ENCODE measurements around the gene ALPP.

ALPP gene

DNA sequence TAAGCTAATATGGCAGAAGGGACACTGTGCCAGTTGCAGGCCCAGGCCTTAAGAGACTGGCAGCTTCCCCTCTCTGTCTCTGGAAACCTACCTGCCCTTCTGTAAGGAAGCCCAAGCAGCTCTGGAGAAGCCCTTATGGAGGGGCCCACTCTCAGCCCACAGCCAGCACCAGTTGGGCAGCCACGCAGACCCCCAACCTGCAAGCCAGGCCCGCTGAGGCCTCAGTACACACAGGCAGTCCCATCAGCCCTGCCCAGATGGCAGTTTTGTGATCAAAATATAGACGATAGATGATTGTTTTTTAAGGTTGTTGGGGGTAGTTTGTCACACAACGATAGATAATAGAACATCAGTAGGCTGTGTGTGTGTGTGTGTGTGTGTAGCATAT, 36.8 kb upstream of the ALPP start:
- no peak overlapping the region for H3K9ac ChIP-seq (ENCODE audit: low read depth in 1 of 2, low read length in 2 of 2)
- no peaks in the 10 kb centered on the region for H3K27me3 ChIP-seq (ENCODE audit: control insufficient read depth in 2 of 2, insufficient read depth in 2 of 2, low read length in 2 of 2)
- H3K4me1 ChIP-seq (ENCODE audit: control insufficient read depth in 2 of 2, insufficient read depth in 2 of 2, low read length in 2 of 2): no peaks in the 10 kb centered on the region
- no peak overlapping the region for H3K4me3 ChIP-seq (ENCODE audit: low read length in 2 of 2)
- H3K27ac ChIP-seq (ENCODE audit: low read depth in 2 of 2, low read length in 2 of 2): no peak overlapping the region
- H3K36me3 ChIP-seq (ENCODE audit: control insufficient read depth in 2 of 2, insufficient read depth in 2 of 2, low read length in 2 of 2): no peaks in the 10 kb centered on the region
- no peaks in the 10 kb centered on the region for H3K9me3 ChIP-seq (ENCODE audit: control insufficient read depth in 2 of 2, low read length in 2 of 2)

GRCh38 chr2:232342635-232343565, 35.7 kb upstream of the ALPP start:
- no peaks in the 10 kb centered on the region for H3K27me3 ChIP-seq (ENCODE audit: control insufficient read depth in 2 of 2, insufficient read depth in 2 of 2, low read length in 2 of 2)
- H3K4me3 ChIP-seq (ENCODE audit: low read length in 2 of 2): no peak overlapping the region
- no peaks in the 10 kb centered on the region for H3K36me3 ChIP-seq (ENCODE audit: control insufficient read depth in 2 of 2, insufficient read depth in 2 of 2, low read length in 2 of 2)
- no peak overlapping the region for H3K27ac ChIP-seq (ENCODE audit: low read depth in 2 of 2, low read length in 2 of 2)
- H3K4me1 ChIP-seq (ENCODE audit: control insufficient read depth in 2 of 2, insufficient read depth in 2 of 2, low read length in 2 of 2): no peaks in the 10 kb centered on the region
- no peaks in the 10 kb centered on the region for H3K9me3 ChIP-seq (ENCODE audit: control insufficient read depth in 2 of 2, low read length in 2 of 2)
- H3K9ac ChIP-seq (ENCODE audit: low read depth in 1 of 2, low read length in 2 of 2): no peak overlapping the region

DNA sequence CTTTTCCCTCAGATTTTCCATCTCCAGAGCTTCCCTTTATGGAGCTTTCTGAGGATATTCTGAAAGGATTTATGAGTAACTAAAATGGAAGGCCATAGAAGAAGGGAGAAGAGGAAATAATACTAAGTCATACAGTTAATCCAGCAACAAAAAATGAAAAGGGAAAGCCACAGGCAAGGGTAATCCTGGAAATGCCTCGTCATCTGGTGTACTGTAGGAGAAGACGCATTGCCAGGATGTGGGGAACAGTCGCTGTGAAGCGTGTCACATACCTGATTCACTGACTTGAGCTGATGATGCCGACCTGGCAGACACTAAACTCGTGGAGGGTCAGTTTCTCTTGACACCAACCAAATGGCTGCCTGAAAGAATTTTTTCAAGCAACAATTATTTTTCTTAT, 34.7 kb upstream of the ALPP start:
- Histone ChIP-seq H3K27me3 (ENCODE audit: control insufficient read depth in 2 of 2, insufficient read depth in 2 of 2, low read length in 2 of 2) (no peaks in the 10 kb centered on the region), H3K4me1 (ENCODE audit: control insufficient read depth in 2 of 2, insufficient read depth in 2 of 2, low read length in 2 of 2) (no peaks in the 10 kb centered on the region), H3K9me3 (ENCODE audit: control insufficient read depth in 2 of 2, low read length in 2 of 2) (no peaks in the 10 kb centered on the region), H3K4me3 (ENCODE audit: low read length in 2 of 2) (no peak overlapping the region), H3K9ac (ENCODE audit: low read depth in 1 of 2, low read length in 2 of 2) (no peak overlapping the region), H3K27ac (ENCODE audit: low read depth in 2 of 2, low read length in 2 of 2) (no peak overlapping the region), H3K36me3 (ENCODE audit: control insufficient read depth in 2 of 2, insufficient read depth in 2 of 2, low read length in 2 of 2) (no peaks in the 10 kb centered on the region)

DNA sequence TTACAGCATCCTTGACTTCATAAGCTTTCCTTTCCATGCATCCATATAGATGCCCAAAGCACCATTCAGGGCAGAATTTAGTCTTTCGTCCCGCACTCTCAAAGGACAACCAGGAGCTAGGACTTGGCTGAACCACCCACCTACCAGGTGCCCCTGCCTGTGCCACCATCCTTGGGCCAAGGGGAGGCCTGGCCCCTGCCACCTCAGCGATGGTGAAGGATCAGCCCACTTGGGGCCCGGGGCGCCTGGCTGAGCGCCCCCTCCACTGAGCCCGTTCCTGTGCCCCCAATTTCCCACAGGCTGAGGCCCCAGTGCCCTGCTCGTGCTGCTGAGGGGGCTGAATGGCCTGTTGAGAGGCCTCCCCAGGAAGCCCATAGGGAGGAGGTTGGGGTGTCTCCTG, 33.3 kb upstream of the ALPP start:
- Histone ChIP-seq H3K4me3 (ENCODE audit: low read length in 2 of 2) (no peak overlapping the region), H3K9ac (ENCODE audit: low read depth in 1 of 2, low read length in 2 of 2) (no peak overlapping the region), H3K27me3 (ENCODE audit: control insufficient read depth in 2 of 2, insufficient read depth in 2 of 2, low read length in 2 of 2) (peaks cover 4 to 8% of the 10 kb centered on the region in 2 donors), H3K4me1 (ENCODE audit: control insufficient read depth in 2 of 2, insufficient read depth in 2 of 2, low read length in 2 of 2) (peaks cover 7 to 8% of the 10 kb centered on the region in 2 donors), H3K9me3 (ENCODE audit: control insufficient read depth in 2 of 2, low read length in 2 of 2) (no peaks in the 10 kb centered on the region), H3K27ac (ENCODE audit: low read depth in 2 of 2, low read length in 2 of 2) (no peak overlapping the region), H3K36me3 (ENCODE audit: control insufficient read depth in 2 of 2, insufficient read depth in 2 of 2, low read length in 2 of 2) (no peaks in the 10 kb centered on the region)

DNA sequence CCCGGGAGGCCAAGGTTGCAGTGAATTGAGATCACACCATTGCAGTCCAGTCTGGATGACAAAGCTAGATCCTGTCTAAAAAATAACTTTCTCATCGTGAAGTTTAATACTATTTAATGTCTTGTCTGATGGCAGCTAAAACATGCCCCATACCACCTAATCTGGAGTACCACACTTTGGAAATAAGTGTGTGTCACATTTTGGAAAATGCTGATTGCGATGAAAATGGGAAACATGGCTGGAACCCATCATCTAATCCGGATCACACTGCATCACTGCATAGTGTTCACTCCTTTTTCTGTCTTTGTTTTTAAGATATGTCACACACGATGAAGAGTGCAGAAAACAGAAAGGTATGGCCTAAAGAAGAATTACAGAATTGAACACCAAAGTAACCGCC, 31.2 kb upstream of the ALPP start:
- Histone ChIP-seq H3K4me1 (ENCODE audit: control insufficient read depth in 2 of 2, insufficient read depth in 2 of 2, low read length in 2 of 2) (peaks cover 7 to 8% of the 10 kb centered on the region in 2 donors), H3K9me3 (ENCODE audit: control insufficient read depth in 2 of 2, low read length in 2 of 2) (no peaks in the 10 kb centered on the region), H3K9ac (ENCODE audit: low read depth in 1 of 2, low read length in 2 of 2) (no peak overlapping the region), H3K27me3 (ENCODE audit: control insufficient read depth in 2 of 2, insufficient read depth in 2 of 2, low read length in 2 of 2) (peaks cover 20% of the 10 kb centered on the region in 2 donors), H3K27ac (ENCODE audit: low read depth in 2 of 2, low read length in 2 of 2) (no peak overlapping the region), H3K36me3 (ENCODE audit: control insufficient read depth in 2 of 2, insufficient read depth in 2 of 2, low read length in 2 of 2) (no peaks in the 10 kb centered on the region), H3K4me3 (ENCODE audit: low read length in 2 of 2) (no peak overlapping the region)

DNA sequence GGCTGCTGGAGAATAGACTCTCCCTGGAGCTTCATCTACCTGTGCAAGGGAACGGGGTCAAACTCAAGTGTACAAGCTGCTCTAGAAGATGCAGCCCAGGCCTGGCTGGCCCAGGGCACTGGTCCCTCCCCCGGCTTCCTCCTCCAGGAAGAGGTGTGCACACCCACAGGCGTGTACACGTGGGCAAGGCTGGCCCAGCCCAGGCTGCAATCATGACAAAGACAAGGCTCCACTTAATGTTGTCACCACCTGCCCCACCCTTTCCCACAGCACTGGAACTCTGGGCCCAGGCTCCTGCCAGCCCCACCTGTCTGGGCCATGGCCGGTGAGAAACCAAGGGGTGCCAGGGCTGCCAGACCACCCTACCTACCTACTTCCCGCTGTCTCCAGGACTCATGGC, 29.6 kb upstream of the ALPP start:
- no peak overlapping the region for H3K9ac ChIP-seq (ENCODE audit: low read depth in 1 of 2, low read length in 2 of 2)
- no peak overlapping the region for H3K4me3 ChIP-seq (ENCODE audit: low read length in 2 of 2)
- H3K4me1 ChIP-seq (ENCODE audit: control insufficient read depth in 2 of 2, insufficient read depth in 2 of 2, low read length in 2 of 2): peaks cover 7 to 8% of the 10 kb centered on the region in 2 donors
- H3K9me3 ChIP-seq (ENCODE audit: control insufficient read depth in 2 of 2, low read length in 2 of 2): no peaks in the 10 kb centered on the region
- peaks cover 24 to 27% of the 10 kb centered on the region in 2 donors for H3K27me3 ChIP-seq (ENCODE audit: control insufficient read depth in 2 of 2, insufficient read depth in 2 of 2, low read length in 2 of 2)
- H3K36me3 ChIP-seq (ENCODE audit: control insufficient read depth in 2 of 2, insufficient read depth in 2 of 2, low read length in 2 of 2): no peaks in the 10 kb centered on the region
- no peak overlapping the region for H3K27ac ChIP-seq (ENCODE audit: low read depth in 2 of 2, low read length in 2 of 2)

DNA sequence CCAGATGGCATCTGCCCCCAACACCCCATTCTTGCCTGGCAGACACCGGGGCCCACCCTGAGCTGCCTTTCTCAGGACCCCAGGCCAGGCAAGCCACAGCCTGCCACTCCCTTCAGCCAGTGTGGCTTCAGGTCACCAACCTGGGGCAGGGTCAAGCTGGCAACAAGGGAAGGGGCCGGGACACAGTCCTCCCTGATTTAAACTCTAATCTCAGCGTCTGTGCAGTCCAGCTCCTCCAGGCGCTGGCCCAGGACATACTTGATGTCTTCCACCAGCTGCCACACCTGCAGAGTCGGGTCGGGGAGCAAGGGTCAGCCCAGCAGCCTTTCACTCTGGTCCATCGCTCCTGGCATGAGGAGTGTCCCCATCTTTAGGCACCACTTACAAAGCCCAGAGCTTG, 29.0 kb upstream of the ALPP start:
- peaks cover 7 to 8% of the 10 kb centered on the region in 2 donors for H3K4me1 ChIP-seq (ENCODE audit: control insufficient read depth in 2 of 2, insufficient read depth in 2 of 2, low read length in 2 of 2)
- H3K27me3 ChIP-seq (ENCODE audit: control insufficient read depth in 2 of 2, insufficient read depth in 2 of 2, low read length in 2 of 2): peaks cover 24 to 27% of the 10 kb centered on the region in 2 donors
- H3K9ac ChIP-seq (ENCODE audit: low read depth in 1 of 2, low read length in 2 of 2): no peak overlapping the region
- no peak overlapping the region for H3K4me3 ChIP-seq (ENCODE audit: low read length in 2 of 2)
- H3K9me3 ChIP-seq (ENCODE audit: control insufficient read depth in 2 of 2, low read length in 2 of 2): no peaks in the 10 kb centered on the region
- H3K27ac ChIP-seq (ENCODE audit: low read depth in 2 of 2, low read length in 2 of 2): no peak overlapping the region
- H3K36me3 ChIP-seq (ENCODE audit: control insufficient read depth in 2 of 2, insufficient read depth in 2 of 2, low read length in 2 of 2): no peaks in the 10 kb centered on the region

DNA sequence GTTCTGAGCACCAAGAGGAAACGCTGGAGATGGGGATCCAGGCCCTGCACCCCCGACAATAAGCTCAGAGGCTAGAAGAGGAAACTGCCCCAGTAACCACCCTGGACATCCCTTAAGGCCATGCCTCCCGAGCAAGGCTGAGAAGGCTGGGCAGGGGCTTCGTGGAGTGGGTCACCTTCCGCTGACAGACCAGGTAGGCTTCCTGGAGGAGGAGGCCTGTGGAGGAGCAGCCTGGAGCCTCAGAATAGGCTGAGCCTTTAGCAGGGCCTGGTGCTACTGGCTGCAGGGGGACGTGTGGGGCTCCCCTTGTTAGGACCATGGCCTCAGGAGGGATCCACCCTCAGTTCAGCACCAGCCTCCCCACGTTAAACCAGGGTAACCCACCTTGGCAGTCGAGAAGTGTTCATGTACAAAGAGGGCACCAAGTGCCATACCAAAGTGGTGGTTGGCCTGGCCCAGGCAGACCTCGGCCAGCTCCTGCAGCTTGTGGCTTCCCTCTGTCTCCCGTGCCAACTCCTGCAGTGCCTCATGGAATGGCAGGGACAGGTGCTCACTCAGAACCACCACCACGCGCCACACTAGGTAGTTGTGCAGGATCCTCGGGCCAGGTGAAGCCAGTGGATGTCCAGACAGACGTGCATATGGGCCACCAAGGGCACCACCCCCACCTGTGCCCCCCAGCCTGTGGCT, 28.5 kb upstream of the ALPP start:
- Histone ChIP-seq H3K9me3 (ENCODE audit: control insufficient read depth in 2 of 2, low read length in 2 of 2) (no peaks in the 10 kb centered on the region), H3K9ac (ENCODE audit: low read depth in 1 of 2, low read length in 2 of 2) (no peak overlapping the region), H3K27ac (ENCODE audit: low read depth in 2 of 2, low read length in 2 of 2) (no peak overlapping the region), H3K4me1 (ENCODE audit: control insufficient read depth in 2 of 2, insufficient read depth in 2 of 2, low read length in 2 of 2) (peaks cover 7 to 8% of the 10 kb centered on the region in 2 donors), H3K4me3 (ENCODE audit: low read length in 2 of 2) (no peak overlapping the region), H3K36me3 (ENCODE audit: control insufficient read depth in 2 of 2, insufficient read depth in 2 of 2, low read length in 2 of 2) (no peaks in the 10 kb centered on the region), H3K27me3 (ENCODE audit: control insufficient read depth in 2 of 2, insufficient read depth in 2 of 2, low read length in 2 of 2) (peaks cover 24 to 27% of the 10 kb centered on the region in 2 donors)

- Histone ChIP-seq H3K9ac (ENCODE audit: low read depth in 1 of 2, low read length in 2 of 2) (no peak overlapping the region), H3K4me3 (ENCODE audit: low read length in 2 of 2) (no peak overlapping the region), H3K27me3 (ENCODE audit: control insufficient read depth in 2 of 2, insufficient read depth in 2 of 2, low read length in 2 of 2) (peaks cover 24 to 27% of the 10 kb centered on the region in 2 donors), H3K27ac (ENCODE audit: low read depth in 2 of 2, low read length in 2 of 2) (no peak overlapping the region), H3K9me3 (ENCODE audit: control insufficient read depth in 2 of 2, low read length in 2 of 2) (no peaks in the 10 kb centered on the region), H3K4me1 (ENCODE audit: control insufficient read depth in 2 of 2, insufficient read depth in 2 of 2, low read length in 2 of 2) (peaks cover 7 to 8% of the 10 kb centered on the region in 2 donors), H3K36me3 (ENCODE audit: control insufficient read depth in 2 of 2, insufficient read depth in 2 of 2, low read length in 2 of 2) (no peaks in the 10 kb centered on the region)
Observed at GRCh38 chr2:232350804-232351685, 27.5 kb upstream of the ALPP start.

Measured in mucosa of rectum (tissue), 2 donors.